PFSK-1 (cell line): Measurements from ENCODE around the gene RPRML.

Experiments
- POLR2AphosphoS5 ChIP-seq: IDR thresholded peaks from 2 replicates; pipeline ENCODE4 v1.6.1; 2012; ENCODE audit warnings: low read depth, mild to moderate bottlenecking, control low read depth, low read length, moderate library complexity
- REST ChIP-seq, 2 experiments: IDR thresholded peaks; 2 replicates each; pipeline versions ENCODE4 v1.6.1 to v1.8.0; 2011 to 2012; ENCODE audit warnings: low read depth in 2 of 2, low read length in 2 of 2, control low read depth in 1 of 2, inconsistent platforms in 1 of 2, mild to moderate bottlenecking in 1 of 2, moderate library complexity in 1 of 2; ENCODE audit not compliant: insufficient read depth in 1 of 2
- SIN3A ChIP-seq: IDR thresholded peaks from 2 replicates; pipeline ENCODE4 v1.6.1; 2012; ENCODE audit warnings: mild to moderate bottlenecking, low read length, moderate library complexity, borderline replicate concordance; ENCODE audit not compliant: insufficient read depth
- TAF1 ChIP-seq: IDR thresholded peaks from 2 replicates; pipeline ENCODE4 v1.6.1; 2012; ENCODE audit warnings: low read length, control low read depth, borderline replicate concordance; ENCODE audit not compliant: insufficient read depth

DNA sequence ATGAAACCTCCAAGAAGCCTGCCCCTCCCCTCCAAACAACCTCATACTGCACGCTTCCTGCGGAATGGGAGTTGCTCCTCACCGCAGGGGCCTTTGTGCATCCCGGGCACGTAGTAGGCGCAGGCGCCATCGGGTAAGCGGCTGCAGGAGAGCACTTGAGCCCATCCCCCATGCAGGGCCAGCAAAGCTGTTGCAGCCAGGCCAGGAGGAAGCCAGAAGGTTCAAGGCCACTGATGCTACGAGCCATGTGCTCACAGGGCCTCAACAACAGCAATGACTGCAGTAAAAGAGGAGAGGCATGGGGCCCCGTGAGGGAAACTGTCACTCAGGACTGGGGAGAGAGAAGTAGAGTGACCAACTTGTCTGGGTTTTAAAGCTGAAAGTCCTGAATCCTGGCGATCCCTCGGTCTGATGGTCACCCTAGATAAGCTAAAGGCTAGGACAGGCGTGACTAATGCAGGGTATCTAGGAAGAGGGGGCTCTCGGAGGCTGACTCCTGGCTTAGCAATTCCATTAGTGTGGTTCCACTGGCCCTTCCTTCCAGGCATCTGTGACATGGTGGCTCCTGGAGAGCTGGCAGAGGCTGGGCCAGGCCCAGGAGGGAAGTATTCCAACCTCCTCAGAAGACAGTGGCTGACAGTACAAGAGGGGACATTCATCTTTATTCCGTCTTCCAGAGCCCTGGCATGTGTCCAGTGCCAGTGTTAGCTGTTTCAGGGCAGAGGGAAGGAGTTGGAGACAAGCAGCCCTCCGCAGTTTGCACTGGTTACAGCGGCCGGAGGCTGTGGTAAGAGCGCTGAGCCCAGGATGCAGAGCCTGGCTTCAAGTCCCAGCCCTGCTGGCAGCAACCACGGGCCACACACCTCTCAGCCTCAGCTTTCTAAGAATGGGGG, 35.3 kb downstream of the RPRML start:
- TF ChIP-seq POLR2AphosphoS5, result peak; percentile 18
- TF ChIP-seq TAF1, result no peak
- TF ChIP-seq REST (IDR thresholded peaks at IDR 0.05; ENCODE audit: insufficient read depth in 1 of 2, low read depth in 2 of 2, low read length in 2 of 2), result no peak
- TF ChIP-seq SIN3A, result no peak
